Heart right ventricle (tissue), 16 donors: ENCODE data around the gene CTBP2. TPM values are rescaled to one million over a fixed set of nuclear protein-coding genes. Genes with fewer than 3 reads are reported as not detected.

Source experiments
- ATAC-seq, 8 donors: fragments of 200-7000 bp; cut with Tn5 transposase; one replicate each; pipeline ENCODE4 v1.9.1; 2020; ENCODE audit warnings: mild to moderate bottlenecking in 8 of 8, moderate library complexity in 8 of 8, moderate number of reproducible peaks in 1 of 8
- DNase-seq, 2 donors: peaks; one replicate each; pipeline ENCODE4 v3.0.0-alpha.2; 2020
- H3K27ac ChIP-seq, 10 donors: fragments of 200-600 bp; sonication (generic) in 2 of 10; one replicate each; pipeline versions ENCODE4 v1.5.0 to v1.8.0; 2020 to 2022; ENCODE audit warnings: mild to moderate bottlenecking in 3 of 10
- H3K27me3 ChIP-seq, 7 donors: fragments of 200-600 bp; one replicate each; pipeline ENCODE4 v1.8.0; 2021 to 2022; ENCODE audit warnings: mild to moderate bottlenecking in 2 of 7
- H3K36me3 ChIP-seq, 9 donors: fragments of 200-600 bp; sonication (generic) in 1 of 9; one replicate each; pipeline versions ENCODE4 v1.5.0 to v1.8.0; 2020 to 2022; ENCODE audit warnings: mild to moderate bottlenecking in 2 of 9
- H3K4me1 ChIP-seq, 9 donors: fragments of 200-600 bp; sonication (generic) in 1 of 9; one replicate each; pipeline versions ENCODE4 v1.5.0 to v1.8.0; 2020 to 2022; ENCODE audit warnings: mild to moderate bottlenecking in 4 of 9
- H3K4me3 ChIP-seq, 10 donors: fragments of 200-600 bp; sonication (generic) in 2 of 10; one replicate each; pipeline versions ENCODE4 v1.5.0 to v1.8.0; 2020 to 2022; ENCODE audit warnings: mild to moderate bottlenecking in 7 of 10, moderate library complexity in 2 of 10
- H3K9me3 ChIP-seq, 11 donors: fragments of 200-600 bp in 10 of 11; sonication (generic) in 2 of 11; one replicate each; pipeline versions ENCODE4 v1.5.0 to v1.8.0; 2013 to 2022; ENCODE audit warnings: mild to moderate bottlenecking in 2 of 11, control low read depth in 1 of 11, moderate library complexity in 1 of 11
- WGBS, 2 donors: extraction: QIAGEN DNeasy Blood & Tissue Kit; methylation state at CpG; one replicate each; pipeline ENCODE4 v1.1.7; 2013; ENCODE audit warnings: inconsistent platforms in 1 of 2; 5-methylcytosine and 5-hydroxymethylcytosine counted together
- intact Hi-C, 10 donors: fragments of 100-400 bp; cut with DNase I; formaldehyde crosslinking; loops; one replicate each; pipeline versions ENCODE4 v1.11.1 to v1.14.2; 2022
- polyA plus RNA-seq, 2 donors: library from polyadenylated mRNA; stranded (reverse); fragments of 200-250 nt; gene quantifications; one replicate each; pipeline ENCODE4 v1.2.3, GENCODE V29; 2013
- total RNA-seq, 10 donors: library from RNA; stranded (reverse); fragmentation: NEBNext Ultra II Directional in 3 of 10; extraction: Animal tissue kit (Norgen Biotek cat#: 25700) in 3 of 10; gene quantifications; one replicate each; pipeline versions ENCODE4 v1.2.1 to v1.2.4, GENCODE V29; 2021 to 2023
- TF ChIP-seq, protein P1 (sequence below), 9 donors: fragments of 200-600 bp; sonication (generic) in 2 of 9; IDR thresholded peaks; one replicate each; pipeline versions ENCODE4 v1.5.0 to v1.8.0; 2021 to 2022; ENCODE audit warnings: antibody characterized with exemption in 9 of 9, mild to moderate bottlenecking in 5 of 9, moderate library complexity in 1 of 9
- donor health status: Arrhythmogenic right ventricular cardiomyopathy.
- donor health status: ischemic (EF 13 %, LVEDD 7.1; RV severe dilation, severe dysfunction).
- donor health status: healthy with polysubstance abuse.
- donor health status: DM: no; HTN: yes; CAD: no.
- donor health status: DM: no; HTN: no; CAD: no.
- donor health status: ischemic (EF 25% LVEDD 6.9; RV normal size, moderate dysfunction).
- donor health status: ischemic (EF 25% LVEDD 5.7; RV mildly dilated, moderate dysfunction).
- donor health status: healthy.
- donor health status: DM: yes; HTN: yes; CAD: no.
- donor health status: Ischemic cardiomyopathy.
- donor health status: ischemic (EF 35%, LVEDD 5.7; RV mildly dilated, moderate dysfunction).
- donor health status: nonischemic (EF 11% LVEDD 7.7; RV severe dilation, severe dysfunction).
- donor health status: DM: yes; HTN: yes; CAD: no.
- donor health status: PGD.
- donor health status: ischemic (EF 29% LVEDD 5.4; RV normal size, mild dysfunction).
- donor health status: nonischemic (EF 23%, LVEDD 6.1; RV moderate dilation, normal function).

Gene CTBP2
- total and polyA plus RNA-seq, 12 donors: 14.7 to 36.2 (median 26.0) TPM

DNA sequence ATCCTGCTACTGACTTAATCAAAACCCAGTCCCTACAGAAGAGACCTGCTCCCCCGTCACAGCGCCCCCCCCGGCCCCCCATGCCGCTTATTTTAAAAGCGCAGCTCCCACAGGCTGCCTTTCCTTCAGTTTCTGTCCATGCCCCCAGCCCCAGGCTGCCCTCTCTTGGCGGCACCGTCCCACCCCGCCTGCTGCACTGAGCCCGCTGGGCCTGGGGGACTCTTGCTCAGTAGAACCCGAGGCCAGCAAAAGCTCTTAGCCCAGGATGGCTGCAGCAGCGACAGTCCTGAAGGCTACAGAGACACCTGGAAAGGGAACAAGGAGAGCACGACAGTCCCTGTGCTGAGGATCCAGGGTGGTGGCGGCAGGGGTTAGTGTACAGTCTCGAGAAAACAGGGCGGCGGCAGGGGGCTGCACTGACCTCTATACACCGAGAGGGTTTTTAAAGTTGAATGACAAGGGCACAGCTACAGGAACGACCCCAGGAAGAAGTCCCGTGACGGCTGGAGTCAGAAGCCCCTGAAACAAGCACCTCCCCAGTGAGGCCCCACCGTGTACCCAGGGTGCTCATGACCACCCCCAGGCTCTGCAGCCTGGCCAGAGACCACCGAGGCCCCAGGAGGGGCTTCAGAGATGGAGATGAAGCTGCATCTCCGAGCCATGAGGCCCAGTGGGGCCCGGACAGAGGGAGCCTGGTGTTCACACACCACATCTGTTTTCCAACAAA is 164.1 kb downstream of the CTBP2 start:
- ATAC-seq: no peak
- Histone ChIP-seq H3K4me3 (no peak overlapping the region), H3K36me3 (peaks cover 0 to 99% (median 40%) of the 10 kb centered on the region in 9 donors), H3K27ac (no peak overlapping the region), H3K27me3 (no peaks in the 10 kb centered on the region), H3K4me1 (peaks cover 19 to 50% (median 30%) of the 10 kb centered on the region in 9 donors), H3K9me3 (no peaks in the 10 kb centered on the region)
- no peak for DNase-seq
- 87 to 92% methylated on average over 24 of the region's 24 CpGs for WGBS, 2 donors
- TF ChIP-seq, protein P1, sequence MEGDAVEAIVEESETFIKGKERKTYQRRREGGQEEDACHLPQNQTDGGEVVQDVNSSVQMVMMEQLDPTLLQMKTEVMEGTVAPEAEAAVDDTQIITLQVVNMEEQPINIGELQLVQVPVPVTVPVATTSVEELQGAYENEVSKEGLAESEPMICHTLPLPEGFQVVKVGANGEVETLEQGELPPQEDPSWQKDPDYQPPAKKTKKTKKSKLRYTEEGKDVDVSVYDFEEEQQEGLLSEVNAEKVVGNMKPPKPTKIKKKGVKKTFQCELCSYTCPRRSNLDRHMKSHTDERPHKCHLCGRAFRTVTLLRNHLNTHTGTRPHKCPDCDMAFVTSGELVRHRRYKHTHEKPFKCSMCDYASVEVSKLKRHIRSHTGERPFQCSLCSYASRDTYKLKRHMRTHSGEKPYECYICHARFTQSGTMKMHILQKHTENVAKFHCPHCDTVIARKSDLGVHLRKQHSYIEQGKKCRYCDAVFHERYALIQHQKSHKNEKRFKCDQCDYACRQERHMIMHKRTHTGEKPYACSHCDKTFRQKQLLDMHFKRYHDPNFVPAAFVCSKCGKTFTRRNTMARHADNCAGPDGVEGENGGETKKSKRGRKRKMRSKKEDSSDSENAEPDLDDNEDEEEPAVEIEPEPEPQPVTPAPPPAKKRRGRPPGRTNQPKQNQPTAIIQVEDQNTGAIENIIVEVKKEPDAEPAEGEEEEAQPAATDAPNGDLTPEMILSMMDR (IDR thresholded peaks at IDR 0.05): no peak
- intact Hi-C loops: loop anchor here in 4 of 10 donors (5.0 to 10.0 kb wide), 8 partner anchors 41 to 161 kb away; no protein-coding TSS in a partner anchor

DNA sequence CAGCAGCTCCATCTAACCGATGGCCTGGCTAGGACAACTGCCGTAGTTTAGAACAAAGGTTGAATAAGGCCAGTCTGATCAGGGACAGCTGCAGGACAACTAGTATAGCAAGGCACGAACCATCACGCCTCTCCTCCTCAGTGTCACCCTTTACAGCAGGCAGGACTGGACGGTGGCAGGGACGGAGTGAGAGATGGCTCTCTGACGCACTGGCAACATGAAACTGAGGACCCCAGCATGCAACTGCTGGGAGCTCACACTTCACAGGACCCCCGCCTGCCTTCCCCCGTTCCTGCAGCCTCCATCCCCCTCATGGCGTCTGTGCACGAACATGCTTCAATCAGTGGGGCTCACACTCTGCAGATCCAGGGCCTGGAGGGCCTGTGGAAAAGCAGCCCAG is 164.8 kb downstream of the CTBP2 start:
- Histone ChIP-seq H3K9me3 (no peaks in the 10 kb centered on the region), H3K4me3 (no peak overlapping the region), H3K27ac (no peak overlapping the region), H3K36me3 (peaks cover 0 to 99% (median 47%) of the 10 kb centered on the region in 9 donors), H3K27me3 (no peaks in the 10 kb centered on the region), H3K4me1 (peaks cover 15 to 43% (median 24%) of the 10 kb centered on the region in 9 donors)
- TF ChIP-seq, protein P1 (IDR thresholded peaks at IDR 0.05): no peak
- DNase-seq (no peak), ATAC-seq (no peak)
- intact Hi-C loops: loop anchor here in 4 of 10 donors (5.0 to 10.0 kb wide), 8 partner anchors 42 to 162 kb away; no protein-coding TSS in a partner anchor
- 86 to 95% methylated on average over 11 of the region's 11 CpGs for WGBS, 2 donors

DNA sequence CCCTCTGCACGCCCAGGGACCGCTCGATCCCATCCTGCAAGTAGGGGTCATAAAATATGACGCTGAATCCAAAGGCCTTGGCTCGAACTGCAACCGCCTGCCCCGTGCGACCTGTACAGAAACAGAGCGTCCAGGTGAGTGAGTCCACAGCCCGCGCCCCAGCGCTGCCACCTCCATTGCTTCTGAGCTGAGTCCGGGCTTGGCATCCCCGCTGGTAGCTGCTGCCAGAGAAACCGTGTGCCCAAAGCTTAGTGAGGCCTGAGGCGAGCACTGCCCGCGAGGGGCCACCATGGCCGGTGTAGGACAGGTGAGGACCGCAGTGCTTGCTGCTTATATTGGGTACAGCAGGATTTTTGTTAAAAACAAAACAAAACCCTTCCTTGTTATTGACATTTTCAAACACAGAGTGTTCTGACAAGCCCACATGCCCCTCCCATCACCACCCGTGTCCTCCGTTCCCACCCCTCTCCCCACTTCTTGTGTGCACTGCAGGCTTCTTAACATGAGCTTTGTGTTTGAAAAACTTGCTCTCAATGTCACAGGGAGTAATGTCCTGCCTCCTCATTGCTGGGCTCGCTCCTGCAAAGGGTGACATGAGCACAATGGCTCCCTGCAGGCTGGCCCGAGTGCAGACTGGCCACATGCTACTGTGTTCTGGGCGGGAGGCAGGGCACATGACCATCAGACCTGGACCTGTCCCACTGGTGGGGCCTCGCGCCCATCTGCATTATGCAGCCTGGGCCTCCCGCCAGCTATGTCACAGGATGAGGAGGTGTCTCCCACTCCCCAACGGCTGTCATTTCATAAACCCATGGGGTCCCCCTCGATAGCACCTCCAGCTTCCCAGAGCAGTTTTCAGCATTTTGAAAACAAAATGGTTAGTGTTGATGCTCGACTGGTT is 165.5 kb downstream of the CTBP2 start:
- ATAC-seq (no peak), DNase-seq (no peak)
- intact Hi-C loops: loop anchor here in 6 of 10 donors (5.0 to 10.0 kb wide), 9 partner anchors 42 to 347 kb away; no protein-coding TSS in a partner anchor

More for the DNA sequence above, 165.5 kb downstream of the CTBP2 start:
- Histone ChIP-seq H3K27me3 (no peaks in the 10 kb centered on the region), H3K9me3 (no peaks in the 10 kb centered on the region), H3K4me3 (no peak overlapping the region), H3K27ac (no peak overlapping the region), H3K36me3 (peaks cover 0 to 99% (median 53%) of the 10 kb centered on the region in 9 donors), H3K4me1 (peaks cover 7 to 39% (median 16%) of the 10 kb centered on the region in 9 donors)
- TF ChIP-seq, protein P1 (IDR thresholded peaks at IDR 0.05): no peak
- WGBS, 2 donors: 85% methylated on average over 31 of the region's 31 CpGs
